Adrenal gland (tissue), 12 donors: ENCODE data around the gene TTC3. TPM values are rescaled to one million over a fixed set of nuclear protein-coding genes. Genes with fewer than 3 reads are reported as not detected.
"Not testable (repeated sequence)": the region's sequence is repeated elsewhere in the genome, so short reads cannot be mapped to it uniquely, and the experiment has no call there.

Experiments
- DNase-seq, 7 donors: peaks; one replicate each; pipeline ENCODE4 v3.0.0-alpha.2; 2019 to 2020
- H3K27ac ChIP-seq, 5 donors: fragments of 200-600 bp; sonication (generic) in 4 of 5; 1 replicate in 3 of 5; 2 replicates in 2 of 5; pipeline versions ENCODE4 v1.5.1 to v1.8.0; 2016 to 2020; ENCODE audit warnings: mild to moderate bottlenecking in 1 of 5
- H3K27me3 ChIP-seq: fragments of 200-600 bp; 2 replicates; pipeline ENCODE4 v1.8.0; 2021
- H3K36me3 ChIP-seq, 2 donors: fragments of 200-600 bp; replicated peaks in 1 of 2; 1 replicate in 1 of 2; 2 replicates in 1 of 2; pipeline versions ENCODE4 v1.5.1 to v1.8.0; 2018 to 2022
- H3K4me1 ChIP-seq, 2 donors: fragments of 200-600 bp; replicated peaks in 1 of 2; 1 replicate in 1 of 2; 2 replicates in 1 of 2; pipeline versions ENCODE4 v1.5.1 to v1.8.0; 2018 to 2021
- H3K4me3 ChIP-seq, 4 donors: fragments of 200-600 bp; sonication (generic) in 3 of 4; one replicate each; pipeline ENCODE4 v1.5.1; 2016 to 2018
- H3K9me3 ChIP-seq, 3 donors: fragments of 200-600 bp; sonication (generic) in 1 of 3; replicated peaks in 1 of 3; 1 replicate in 2 of 3; 2 replicates in 1 of 3; pipeline versions ENCODE4 v1.5.1 to v1.8.0; 2016 to 2021
- POLR2A ChIP-seq, 2 donors: fragments of 450-650 bp; IDR thresholded peaks; one replicate each; pipeline ENCODE4 v1.6.1; 2017; ENCODE audit warnings: antibody characterized with exemption in 2 of 2, mild to moderate bottlenecking in 2 of 2, moderate library complexity in 1 of 2
- WGBS, 4 donors: extraction: QIAGEN DNeasy Blood & Tissue Kit in 2 of 4; methylation state at CpG; one replicate each; pipeline versions ENCODE4 v1.1.5 to v1.1.7; 2013 to 2017; 5-methylcytosine and 5-hydroxymethylcytosine counted together
- intact Hi-C, 2 donors: fragments of 100-400 bp; cut with DNase I; formaldehyde crosslinking; loops; one replicate each; pipeline versions ENCODE4 v1.14.1 to v1.15.0; 2022 to 2023
- polyA plus RNA-seq, 3 donors: library from polyadenylated mRNA; stranded (reverse); fragments of 200-250 nt in 2 of 3; fragments of 350-450 nt in 1 of 3; fragmentation: Illumina TruSeq in 1 of 3; extraction: RNeasy Lipid Tissue Mini Kit (QIAGEN cat#74804) in 1 of 3; gene quantifications; one replicate each; pipeline ENCODE4 v1.2.3, GENCODE V29; 2013 to 2014
- total RNA-seq, 9 donors: library from RNA; depleted of rRNA in 4 of 9; stranded (reverse); fragments of >200 nt in 4 of 9; fragments of 120-200 nt in 1 of 9; fragmentation: NEBNext Ultra II Directional in 1 of 9; extraction: Animal tissue kit (Norgen Biotek cat#: 25700) in 1 of 9; gene quantifications; one replicate each; pipeline versions ENCODE4 v1.1.0 to v1.2.4, GENCODE V29; 2013 to 2023
- TF ChIP-seq, protein P1 (sequence below), 6 experiments: fragments of 450-650 bp in 4 of 6; fragments of 200-600 bp in 2 of 6; sonication (generic) in 1 of 6; IDR thresholded peaks; 1 replicate in 5 of 6; 2 replicates in 1 of 6; pipeline versions ENCODE4 v1.5.1 to v1.8.0; 2016 to 2021; ENCODE audit warnings: antibody characterized with exemption in 6 of 6, mild to moderate bottlenecking in 2 of 6, moderate library complexity in 1 of 6
- donor health status: healthy with polysubstance abuse.
- donor health status: Bipolar disorder and iron deficiency.
- donor health status: DM: yes; HTN: yes; CAD: no.
- donor health status: DM: no; HTN: no; CAD: no.
- donor health status: DM: no; HTN: no; CAD: no.
- donor health status: DM: yes; HTN: yes; CAD: no.

TTC3 gene
- total and polyA plus RNA-seq, 12 donors = 37.9 to 286 (median 136) TPM

DNA sequence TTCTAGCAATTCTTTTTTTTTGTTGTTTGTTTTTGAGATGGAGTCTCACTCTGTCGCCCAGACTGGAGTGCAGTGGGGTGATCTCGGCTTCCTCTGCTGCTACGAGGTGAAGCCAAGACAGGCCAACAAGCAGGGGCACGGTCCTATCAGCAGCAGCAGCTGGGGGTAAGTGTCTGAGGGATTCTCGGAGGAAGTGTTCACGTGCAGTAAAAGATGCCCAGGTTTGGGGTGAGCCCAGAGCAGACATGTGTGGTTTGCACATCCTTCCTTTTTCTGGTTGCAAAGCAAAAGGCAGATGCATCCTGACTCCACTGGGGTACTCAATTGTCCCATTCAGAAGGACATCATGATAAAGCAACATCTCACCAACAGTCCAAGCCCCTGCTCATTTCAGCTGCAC is 27.9 kb upstream of the TTC3 start:
- H3K27me3 ChIP-seq = no peaks in the 10 kb centered on the region
- WGBS, 4 donors = 59 to 71% (median 67%) methylated on average over 6 of the region's 6 CpGs
- DNase-seq = no peak
- TF ChIP-seq, protein P1, sequence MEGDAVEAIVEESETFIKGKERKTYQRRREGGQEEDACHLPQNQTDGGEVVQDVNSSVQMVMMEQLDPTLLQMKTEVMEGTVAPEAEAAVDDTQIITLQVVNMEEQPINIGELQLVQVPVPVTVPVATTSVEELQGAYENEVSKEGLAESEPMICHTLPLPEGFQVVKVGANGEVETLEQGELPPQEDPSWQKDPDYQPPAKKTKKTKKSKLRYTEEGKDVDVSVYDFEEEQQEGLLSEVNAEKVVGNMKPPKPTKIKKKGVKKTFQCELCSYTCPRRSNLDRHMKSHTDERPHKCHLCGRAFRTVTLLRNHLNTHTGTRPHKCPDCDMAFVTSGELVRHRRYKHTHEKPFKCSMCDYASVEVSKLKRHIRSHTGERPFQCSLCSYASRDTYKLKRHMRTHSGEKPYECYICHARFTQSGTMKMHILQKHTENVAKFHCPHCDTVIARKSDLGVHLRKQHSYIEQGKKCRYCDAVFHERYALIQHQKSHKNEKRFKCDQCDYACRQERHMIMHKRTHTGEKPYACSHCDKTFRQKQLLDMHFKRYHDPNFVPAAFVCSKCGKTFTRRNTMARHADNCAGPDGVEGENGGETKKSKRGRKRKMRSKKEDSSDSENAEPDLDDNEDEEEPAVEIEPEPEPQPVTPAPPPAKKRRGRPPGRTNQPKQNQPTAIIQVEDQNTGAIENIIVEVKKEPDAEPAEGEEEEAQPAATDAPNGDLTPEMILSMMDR (IDR thresholded peaks at IDR 0.05) = no peak
- no peak for TF ChIP-seq POLR2A (IDR thresholded peaks at IDR 0.05)
- intact Hi-C loops = no loop called here
- H3K27ac ChIP-seq = no peak overlapping the region
- H3K36me3 ChIP-seq = no peaks in the 10 kb centered on the region
- no peaks in the 10 kb centered on the region for H3K9me3 ChIP-seq
- H3K4me1 ChIP-seq = no peaks in the 10 kb centered on the region
- no peak overlapping the region for H3K4me3 ChIP-seq

DNA sequence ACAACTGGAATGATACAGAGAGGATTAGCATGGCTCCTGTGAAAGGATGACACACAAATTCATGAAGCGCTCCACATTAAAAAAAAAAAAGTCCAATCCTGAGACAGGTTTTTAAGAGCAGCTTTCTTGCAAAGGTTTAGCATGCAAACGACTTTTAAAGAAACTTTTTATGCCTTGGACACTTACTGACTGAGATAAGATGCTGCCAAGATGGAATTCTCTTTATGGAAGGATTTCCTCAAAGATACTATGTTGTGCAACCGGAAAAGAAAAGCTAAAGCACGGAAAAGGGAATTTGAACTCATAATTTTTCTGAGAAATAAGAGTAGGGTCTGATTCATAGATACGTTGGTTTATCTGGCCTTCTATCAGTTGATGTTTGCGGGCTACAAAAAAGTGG is 27.5 kb upstream of the TTC3 start:
- 66 to 71% (median 67%) methylated on average over 6 of the region's 6 CpGs for WGBS, 4 donors
- Histone ChIP-seq H3K36me3 (no peaks in the 10 kb centered on the region), H3K4me3 (no peak overlapping the region), H3K4me1 (no peaks in the 10 kb centered on the region), H3K9me3 (no peaks in the 10 kb centered on the region), H3K27me3 (no peaks in the 10 kb centered on the region), H3K27ac (no peak overlapping the region)
- intact Hi-C loops = no loop called here
- no peak for DNase-seq
- TF ChIP-seq, protein P1 (IDR thresholded peaks at IDR 0.05) = no peak
- TF ChIP-seq POLR2A (IDR thresholded peaks at IDR 0.05) = no peak

DNA sequence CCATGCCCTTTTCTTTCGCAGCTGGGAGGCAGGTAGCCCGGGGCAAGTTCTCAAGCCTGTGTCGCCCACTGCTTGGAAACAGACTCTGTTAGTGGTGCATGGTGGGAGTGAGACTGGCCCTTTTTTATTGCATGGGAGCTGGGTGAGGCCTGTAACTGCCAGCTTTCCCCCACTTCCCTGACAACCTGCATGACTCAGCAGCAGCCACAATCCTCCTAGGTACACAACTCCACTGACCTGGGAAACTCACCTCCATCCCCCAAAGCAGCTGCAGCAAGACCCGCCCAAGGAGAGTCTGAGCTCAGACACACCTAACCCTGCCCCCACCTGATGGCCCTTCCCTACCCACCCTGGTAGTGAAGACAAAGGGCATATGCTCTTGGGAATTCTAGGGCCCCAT is 26.0 kb upstream of the TTC3 start:
- no peak overlapping the region for H3K4me3 ChIP-seq
- no peak for TF ChIP-seq POLR2A (IDR thresholded peaks at IDR 0.05)
- TF ChIP-seq, protein P1 (IDR thresholded peaks at IDR 0.05) = no peak
- H3K9me3 ChIP-seq = no peaks in the 10 kb centered on the region
- no peak overlapping the region for H3K27ac ChIP-seq
- intact Hi-C loops = no loop called here
- H3K27me3 ChIP-seq = no peaks in the 10 kb centered on the region
- no peaks in the 10 kb centered on the region for H3K4me1 ChIP-seq
- WGBS, 4 donors = 84 to 99% (median 95%) methylated on average over 3 to 4 of the region's 4 CpGs
- H3K36me3 ChIP-seq = no peaks in the 10 kb centered on the region
- DNase-seq = no peak

DNA sequence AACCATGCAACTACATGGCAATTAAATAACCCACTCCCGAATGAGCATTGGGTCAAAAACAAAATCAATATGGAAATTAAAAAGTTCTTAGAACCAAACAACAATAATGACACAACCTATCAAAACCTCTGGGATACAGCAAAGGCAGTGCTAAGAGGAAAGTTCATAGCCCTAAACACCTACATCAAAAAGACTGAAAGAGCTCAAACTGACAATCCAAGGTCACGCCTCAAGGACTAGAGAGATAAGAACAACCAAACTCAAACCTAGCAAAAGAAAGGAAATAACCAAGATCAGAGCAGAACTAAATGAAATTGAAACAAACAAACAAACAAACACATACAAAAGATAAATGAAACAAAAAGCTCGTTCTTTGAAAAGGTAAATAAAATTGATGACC is 23.3 kb upstream of the TTC3 start:
- H3K36me3 ChIP-seq, intact Hi-C loops, DNase-seq, H3K27me3 ChIP-seq, H3K27ac ChIP-seq, H3K4me1 ChIP-seq, H3K9me3 ChIP-seq, H3K4me3 ChIP-seq: not testable (repeated sequence)
- WGBS, 4 donors = 46 to 78% (median 54%) methylated on average over 2 to 3 of the region's 3 CpGs

DNA sequence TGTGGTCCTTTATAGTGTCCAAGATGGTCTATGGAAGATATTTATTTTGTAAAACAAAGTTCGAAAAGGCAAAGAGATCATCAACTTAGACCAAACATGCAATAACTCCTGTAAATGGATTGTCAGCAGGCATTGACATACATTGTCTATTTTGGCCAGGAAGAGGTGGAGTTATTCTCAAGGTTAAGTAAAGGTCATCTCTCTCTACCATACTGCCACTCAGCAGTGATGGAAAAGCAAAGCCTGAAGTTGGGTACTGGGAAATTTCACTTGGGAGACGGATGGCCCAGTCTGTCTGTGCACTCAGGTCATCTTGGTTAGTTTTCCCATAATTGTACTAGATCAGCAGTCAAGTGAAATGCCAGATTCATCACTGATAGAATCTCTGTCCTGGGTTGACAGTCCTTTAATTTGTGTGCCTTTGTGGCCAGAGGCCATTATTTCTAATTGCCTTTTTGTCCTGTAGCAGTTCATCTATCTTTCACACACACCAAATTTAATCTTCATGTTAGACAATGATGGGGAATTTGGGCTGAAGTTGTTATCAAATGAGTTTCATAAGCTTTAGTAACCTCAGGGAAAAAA is 17.7 kb upstream of the TTC3 start:
- Histone ChIP-seq H3K27ac (no peak overlapping the region), H3K4me1 (peaks cover 0 to 5% of the 10 kb centered on the region in 2 donors), H3K27me3 (no peaks in the 10 kb centered on the region), H3K4me3 (no peak overlapping the region), H3K9me3 (no peaks in the 10 kb centered on the region), H3K36me3 (no peaks in the 10 kb centered on the region)
- WGBS, 4 donors = 81 to 85% (median 83%) methylated on average over 2 of the region's 2 CpGs
- no peak for DNase-seq
- TF ChIP-seq, protein P1 (IDR thresholded peaks at IDR 0.05) = no peak
- TF ChIP-seq POLR2A (IDR thresholded peaks at IDR 0.05) = no peak
- intact Hi-C loops = no loop called here
